C1 segment of cervical spinal cord (tissue), 14 donors: ENCODE measurements around the gene TMC8.

Experiments used
- DNase-seq, 14 donors: peaks; one replicate each; lab custom pipeline; 2025; lab: John Stamatoyannopoulos, UW

The TMC8 gene

DNA sequence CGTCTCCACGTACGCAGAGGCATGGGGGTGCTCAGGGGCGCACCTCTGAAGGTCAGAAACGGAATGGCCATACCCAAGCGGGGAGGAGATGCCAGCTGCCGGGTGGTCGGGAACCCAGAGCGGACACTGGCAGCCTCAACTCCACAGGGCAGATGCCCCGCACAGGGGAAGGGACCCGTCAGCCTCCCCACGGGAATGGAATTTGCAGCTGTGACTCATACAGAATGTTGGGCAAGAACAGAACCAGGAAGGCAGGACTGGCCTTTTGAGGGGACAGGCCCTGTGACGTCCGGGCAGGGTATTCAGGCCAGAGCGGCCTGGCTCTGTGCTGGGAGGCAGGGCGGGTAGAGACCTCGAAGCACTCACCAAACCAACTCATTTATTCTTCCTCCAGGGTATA is 48.8 kb downstream of the TMC8 start:
- DNase-seq = peak in 1 of 14 donors; percentile 34

DNA sequence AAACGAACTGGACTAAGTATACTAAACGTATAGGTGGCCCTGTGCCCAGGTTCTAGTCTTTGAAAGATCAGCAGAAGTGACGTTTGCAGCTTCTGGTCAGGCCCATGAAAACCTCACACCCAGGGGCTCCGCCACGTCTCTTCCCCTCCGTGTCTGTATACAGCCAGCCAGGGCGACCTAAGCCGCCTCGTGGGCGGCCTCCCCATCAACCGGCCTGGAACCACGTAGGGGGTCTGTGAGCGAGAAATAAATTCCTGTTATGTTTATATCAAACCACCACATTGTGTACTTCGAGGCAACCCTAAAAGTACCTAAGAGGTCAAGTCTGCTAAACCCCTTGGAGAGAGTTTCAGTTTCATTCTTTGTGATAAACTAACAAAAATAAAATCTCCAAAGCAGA is 49.5 kb downstream of the TMC8 start:
- DNase-seq = no peak

DNA sequence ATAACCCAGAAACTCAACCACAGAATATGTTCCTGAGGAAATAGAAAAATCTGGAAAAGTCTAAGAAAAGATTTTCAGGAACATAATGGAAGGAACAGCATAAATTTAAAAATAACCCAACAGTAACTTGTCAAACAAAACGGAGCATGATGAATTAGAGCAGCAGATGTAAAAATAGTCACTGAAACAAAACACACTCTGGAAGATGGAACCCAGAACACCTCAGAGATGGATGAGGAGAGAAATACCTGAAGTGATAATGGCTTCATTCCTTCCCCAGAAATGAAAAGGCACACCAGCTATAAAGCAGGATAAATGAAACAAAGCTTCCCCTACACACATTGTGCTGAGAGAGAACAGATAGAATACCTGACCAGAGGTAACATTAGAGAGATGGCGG is 49.9 kb downstream of the TMC8 start:
- no peak for DNase-seq

DNA sequence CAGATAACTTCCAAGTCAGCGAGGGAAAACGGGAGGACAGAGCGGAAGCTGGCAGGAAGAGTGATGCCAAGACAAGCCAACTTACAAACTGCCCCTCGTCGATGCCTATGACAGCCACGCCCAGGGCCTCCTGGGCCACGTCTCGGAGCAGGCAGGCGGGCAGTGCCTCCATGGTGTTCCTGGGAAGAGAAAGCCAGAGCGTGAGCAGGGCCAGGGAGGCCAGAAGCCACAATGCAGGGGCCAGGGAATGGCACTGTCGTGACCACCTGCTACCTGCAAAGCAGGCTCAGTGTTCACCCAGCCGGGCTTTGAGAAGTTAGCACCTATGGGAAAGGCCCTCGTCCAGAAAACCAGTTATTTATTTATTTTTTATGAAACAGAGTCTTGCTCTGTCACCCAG is 51.9 kb downstream of the TMC8 start:
- DNase-seq = no peak

DNA sequence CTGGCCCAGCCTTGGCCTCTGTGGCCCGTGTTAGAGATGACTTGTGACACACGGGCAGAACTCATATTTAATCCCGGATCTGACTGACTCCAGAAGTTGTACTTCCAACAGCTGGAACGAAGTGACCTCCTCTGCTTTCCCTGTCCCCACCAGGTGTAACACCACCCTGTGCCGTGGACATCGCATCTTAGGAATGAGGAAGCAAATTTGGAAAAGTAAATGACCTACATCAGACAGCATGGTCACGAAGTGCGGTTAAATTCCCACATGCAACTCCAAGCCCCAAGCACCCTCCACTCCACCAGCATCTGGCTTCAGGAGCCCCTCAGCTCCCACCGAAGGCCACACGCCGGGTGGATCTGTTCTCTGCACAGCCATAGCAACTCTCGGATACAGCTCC is 53.3 kb downstream of the TMC8 start:
- no peak for DNase-seq

DNA sequence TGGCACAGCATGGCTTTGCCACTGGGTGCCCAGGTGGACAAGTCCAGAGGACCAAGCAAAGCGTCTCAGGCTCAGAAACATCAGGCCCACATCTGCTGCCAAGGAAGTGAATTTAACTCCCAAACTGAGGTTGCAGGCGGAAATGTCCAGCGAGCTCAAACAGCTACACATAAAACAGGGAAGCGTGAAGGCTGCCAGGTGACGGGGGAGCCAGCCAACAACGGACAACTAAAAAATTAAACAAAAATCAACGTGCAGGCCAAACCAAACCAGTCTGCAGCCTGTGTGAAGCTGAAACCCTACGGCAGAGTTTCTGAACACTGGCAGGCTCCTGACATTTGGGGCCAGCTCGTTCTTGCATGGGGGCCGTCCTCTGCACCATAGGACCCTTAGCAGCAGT is 53.8 kb downstream of the TMC8 start:
- no peak for DNase-seq

DNA sequence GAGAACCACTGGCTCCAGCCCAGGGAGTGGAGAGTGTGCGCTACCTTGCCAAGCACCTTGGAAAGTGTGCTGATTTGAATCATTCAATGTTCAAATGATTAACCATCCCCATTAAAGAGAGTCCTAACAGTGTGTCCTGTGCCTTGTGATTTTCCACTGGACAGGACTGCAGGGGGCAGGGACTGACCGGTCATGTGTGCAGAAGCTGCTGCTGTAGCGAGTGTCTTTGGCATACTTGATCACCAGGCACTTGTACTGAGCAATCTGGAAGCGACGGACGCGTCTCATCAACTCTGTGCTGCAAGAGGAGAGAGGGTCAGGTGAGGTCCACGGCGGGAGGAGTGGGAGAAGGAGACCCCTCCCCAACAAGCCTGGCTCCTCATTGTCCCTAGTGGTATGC is 54.3 kb downstream of the TMC8 start:
- peak in 1 of 14 donors; percentile 35 for DNase-seq

DNA sequence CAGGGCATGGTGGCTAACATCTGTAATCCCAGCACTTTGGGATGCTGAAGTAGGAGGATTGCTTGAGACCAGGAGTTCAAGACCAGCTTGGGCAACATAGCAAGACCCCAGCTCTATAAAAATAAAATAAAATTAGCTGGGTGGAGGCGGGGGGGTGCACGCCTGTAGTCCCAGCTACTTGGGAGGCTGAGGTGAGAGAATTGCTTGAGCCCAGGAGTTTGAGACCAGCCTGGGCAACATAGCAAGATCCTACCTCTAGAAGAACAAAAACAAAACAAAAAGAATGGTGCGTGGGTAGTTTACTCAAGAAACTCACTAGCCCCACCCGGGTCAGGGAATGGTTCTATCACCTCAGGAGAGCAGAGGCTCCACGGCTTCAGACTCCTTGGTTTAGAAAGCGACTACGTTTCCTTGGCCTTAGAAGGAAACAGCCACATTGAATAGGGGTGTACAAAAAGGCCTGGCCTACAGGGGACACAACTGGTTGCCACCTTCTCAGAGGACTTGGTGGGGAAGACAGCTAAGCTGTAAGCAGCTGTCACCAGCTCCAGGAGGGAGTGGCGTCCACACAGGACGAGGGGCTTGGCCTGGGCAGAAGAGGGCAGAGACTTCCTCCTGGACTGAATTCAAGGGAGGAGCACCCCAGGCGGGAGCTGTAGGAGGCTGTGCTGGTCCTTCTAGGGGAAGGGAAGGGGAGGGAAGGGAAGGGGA is 55.6 kb downstream of the TMC8 start:
- DNase-seq = no peak

DNA sequence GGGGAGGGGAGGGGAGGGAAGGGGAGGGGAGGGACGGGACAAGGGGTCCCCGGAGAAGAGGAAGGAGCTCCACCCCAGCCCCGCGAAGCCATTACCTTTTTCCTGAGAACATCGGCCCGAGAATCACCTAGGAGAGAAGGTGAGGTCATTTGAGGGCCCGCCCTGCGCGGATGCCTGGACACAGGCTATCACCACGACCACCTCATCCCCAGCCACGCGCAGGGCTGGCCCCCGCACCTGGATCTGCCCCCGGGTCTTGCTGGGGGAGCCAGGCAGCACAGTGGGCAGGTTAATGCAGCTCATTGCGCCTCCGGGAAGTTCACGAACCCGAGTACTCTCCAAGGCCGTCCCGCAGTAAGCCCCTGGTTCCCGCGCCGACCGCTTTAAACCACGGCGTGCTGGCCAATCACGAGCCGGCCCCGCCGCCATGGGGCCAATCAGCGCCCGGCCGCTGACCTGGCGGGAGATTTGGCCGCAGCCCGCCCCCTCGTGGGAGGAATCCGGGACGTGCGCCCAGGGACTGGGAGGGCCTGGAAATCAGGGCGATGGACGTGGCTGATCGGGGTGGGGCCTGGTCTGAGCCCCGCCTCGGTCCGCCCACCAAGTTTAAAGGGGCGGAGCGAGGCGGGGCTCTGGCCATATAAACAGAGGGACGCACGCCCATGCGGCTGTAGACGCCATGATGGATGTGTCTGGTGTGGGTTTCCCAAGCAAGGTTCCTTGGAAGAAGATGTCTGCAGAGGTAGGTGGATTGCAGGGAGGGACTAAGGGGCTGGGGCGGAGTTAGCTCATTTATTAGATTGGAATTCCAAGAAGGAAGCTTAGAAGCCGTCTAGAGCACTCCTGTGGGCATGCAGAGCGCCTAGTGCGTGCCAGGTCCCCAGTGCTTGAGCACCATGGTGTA is 56.4 kb downstream of the TMC8 start, which contains the start of the genes AFMID and TK1:
Gene AFMID, plus strand, starts transcription at position 671 of the 904 bp plus-strand sequence. Its CDS starts 9 bp downstream, at position 680.
Gene TK1, minus strand, starts transcription at position 361 of the 904 bp plus-strand sequence. Its CDS starts 58 bp downstream, at position 303.
- peak; percentile 53 to 98 (median 90) for DNase-seq
